ENCODE measurements around the gene KCNMA1. TPM values are rescaled to one million over a fixed set of nuclear protein-coding genes. Genes with fewer than 3 reads are reported as not detected.

Gene KCNMA1
- total RNA-seq, 1 experiment from 2014 or later = 0.49 TPM

DNA sequence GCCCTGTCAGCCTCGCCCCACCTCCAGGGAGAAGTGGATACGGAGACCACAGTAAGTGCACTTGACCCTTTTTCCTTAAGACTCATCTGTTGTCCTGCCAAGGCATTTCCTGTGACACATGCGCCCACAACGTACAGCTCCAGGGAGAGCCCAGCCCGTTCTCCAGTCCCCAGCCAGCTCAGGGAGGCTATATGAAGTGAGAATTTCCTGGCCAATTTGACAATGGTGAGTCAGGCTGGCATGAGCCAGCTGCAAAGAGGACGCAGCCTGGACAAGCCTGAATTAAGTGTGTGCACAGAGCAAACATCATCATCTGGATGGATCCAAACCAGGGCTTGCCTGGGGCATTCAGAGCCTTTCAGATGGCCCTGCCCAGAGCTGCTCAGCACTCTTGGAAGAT is 244.8 kb downstream of the KCNMA1 start:
- Histone ChIP-seq H3K79me2 (ENCODE audit: insufficient read depth, low read length) (no peaks in the 10 kb centered on the region), H2AFZ (ENCODE audit: low read depth, low read length, poor library complexity, severe bottlenecking) (no peak overlapping the region), H3K36me3 (ENCODE audit: control insufficient read depth in 1 of 2, insufficient read depth in 2 of 2, low read length in 2 of 2) (no peaks in the 10 kb centered on the region), H3K9me2 (ENCODE audit: insufficient read depth) (no peaks in the 10 kb centered on the region), H3K4me2 (ENCODE audit: low read length) (peak overlapping the region; percentile 49), H3K4me3 (replicated peaks in 1 of 2; ENCODE audit: low read depth in 1 of 2, low read length in 2 of 2) (no peak overlapping the region), H3K9me3 (ENCODE audit: control insufficient read depth in 1 of 2, insufficient read depth in 1 of 2, low read depth in 1 of 2, low read length in 2 of 2) (no peaks in the 10 kb centered on the region), H3K4me1 (ENCODE audit: control insufficient read depth in 1 of 2, insufficient read depth in 2 of 2, low read length in 2 of 2) (peaks cover 6 to 23% of the 10 kb centered on the region in 2 experiments), H3K27ac (ENCODE audit: low read depth, low read length) (no peak overlapping the region), H3K9ac (ENCODE audit: low read length) (no peak overlapping the region), H4K20me1 (ENCODE audit: insufficient read depth) (no peaks in the 10 kb centered on the region), H3K27me3 (ENCODE audit: insufficient read depth, low read length) (peaks cover 5% of the 10 kb centered on the region; the same call in 1 of the 2 replicates)
- POLR2A ChIA-PET = interaction anchor here (1.3 kb wide), 1 partner anchor 241 kb away, joined by 3 read pairs; no protein-coding TSS in a partner anchor
- ATAC-seq (peak; percentile 70), DNase-seq (ENCODE audit: low read depth, low spot score) (peak; percentile 50)
- intact Hi-C loops (cut with micrococcal nuclease) = loop anchor here (1.0 to 5.0 kb wide), 3 partner anchors 212 to 248 kb away; no protein-coding TSS in a partner anchor
- no TSS peak for BruUV-seq (replicated peaks)
- TF ChIP-seq, protein P1, sequence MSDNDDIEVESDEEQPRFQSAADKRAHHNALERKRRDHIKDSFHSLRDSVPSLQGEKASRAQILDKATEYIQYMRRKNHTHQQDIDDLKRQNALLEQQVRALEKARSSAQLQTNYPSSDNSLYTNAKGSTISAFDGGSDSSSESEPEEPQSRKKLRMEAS (IDR thresholded peaks at IDR 0.05) = peak; percentile 57; the same call in 1 of the 2 replicates
- TF ChIP-seq JUND (IDR thresholded peaks at IDR 0.05) (peak; percentile 49; the same call in 1 of the 2 replicates), ELF1 (IDR thresholded peaks at IDR 0.05; ENCODE audit: borderline replicate concordance, low read depth) (no peak), SP1 (IDR thresholded peaks at IDR 0.05; ENCODE audit: low read depth) (peak; percentile 53), CBX3 (IDR thresholded peaks at IDR 0.05; ENCODE audit: low read depth) (no peak)
- TF ChIP-seq, protein P2, sequence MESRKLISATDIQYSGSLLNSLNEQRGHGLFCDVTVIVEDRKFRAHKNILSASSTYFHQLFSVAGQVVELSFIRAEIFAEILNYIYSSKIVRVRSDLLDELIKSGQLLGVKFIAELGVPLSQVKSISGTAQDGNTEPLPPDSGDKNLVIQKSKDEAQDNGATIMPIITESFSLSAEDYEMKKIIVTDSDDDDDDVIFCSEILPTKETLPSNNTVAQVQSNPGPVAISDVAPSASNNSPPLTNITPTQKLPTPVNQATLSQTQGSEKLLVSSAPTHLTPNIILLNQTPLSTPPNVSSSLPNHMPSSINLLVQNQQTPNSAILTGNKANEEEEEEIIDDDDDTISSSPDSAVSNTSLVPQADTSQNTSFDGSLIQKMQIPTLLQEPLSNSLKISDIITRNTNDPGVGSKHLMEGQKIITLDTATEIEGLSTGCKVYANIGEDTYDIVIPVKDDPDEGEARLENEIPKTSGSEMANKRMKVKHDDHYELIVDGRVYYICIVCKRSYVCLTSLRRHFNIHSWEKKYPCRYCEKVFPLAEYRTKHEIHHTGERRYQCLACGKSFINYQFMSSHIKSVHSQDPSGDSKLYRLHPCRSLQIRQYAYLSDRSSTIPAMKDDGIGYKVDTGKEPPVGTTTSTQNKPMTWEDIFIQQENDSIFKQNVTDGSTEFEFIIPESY (IDR thresholded peaks at IDR 0.05; ENCODE audit: extremely low read depth, insufficient replicate concordance, low read length) = no peak
- CTCF ChIA-PET = interaction anchor here (0.7 to 2.6 kb wide), 14 partner anchors 11 to 318 kb away, joined by 3 to 12 read pairs (median 4); no protein-coding TSS in a partner anchor
- RAD21 ChIA-PET (ENCODE audit: low non-redundant PET in 1 of 2, low total read pairs in 2 of 2, uncharacterized antibody in 2 of 2, unreplicated experiment in 2 of 2) = interaction anchor here (1.0 to 1.1 kb wide), 3 partner anchors 13 to 251 kb away, joined by 3 to 4 read pairs (median 3); no protein-coding TSS in a partner anchor

Data from HCT116 (cell line).